UCSD-AML1 (cell line): ENCODE data around the gene GOLGA7B.
A peak's percentile ranks its signal among the peaks of the same experiment; 100 is the strongest.

Experiments
- DNase-seq: peaks from one replicate; lab custom pipeline; 2025; ENCODE audit not compliant: unreplicated experiment; lab: John Stamatoyannopoulos, UW

The GOLGA7B gene

GRCh38 chr10:97849687-97850402 is at the start of gene GOLGA7B:
Gene GOLGA7B (plus strand): TSS chr10:97849843. CDS start chr10:97850304, 461 bp downstream.
- peak; percentile 28 for DNase-seq

DNA sequence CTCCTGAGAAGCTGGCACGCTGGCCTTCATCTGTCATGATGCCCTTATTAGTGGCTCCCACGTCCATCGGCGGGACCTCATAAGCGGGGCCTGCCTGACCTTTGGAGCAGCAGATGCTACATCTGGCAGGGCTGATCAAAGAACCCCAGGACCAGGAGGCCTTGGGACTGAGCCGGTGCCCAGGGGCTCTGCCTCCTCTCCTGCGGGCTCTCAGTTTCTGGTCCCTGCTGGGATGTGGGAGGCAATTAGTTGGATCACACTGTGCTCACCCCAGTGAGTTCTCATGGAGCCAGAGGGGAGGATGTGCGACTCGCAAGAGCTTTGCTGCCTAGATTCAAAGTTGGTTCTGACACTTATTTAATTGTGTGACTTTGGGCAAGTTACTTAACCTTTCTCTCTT is 49.2 kb upstream of the GOLGA7B start:
- no peak for DNase-seq

- no peak for DNase-seq
Measured at GRCh38 chr10:97801422-97801821, 48.2 kb upstream of the GOLGA7B start.

GRCh38 chr10:97805096-97805884 is 44.4 kb upstream of the GOLGA7B start:
- DNase-seq: no peak

GRCh38 chr10:97805949-97806348 is 43.7 kb upstream of the GOLGA7B start:
- no peak for DNase-seq

GRCh38 chr10:97810446-97810845 is 39.2 kb upstream of the GOLGA7B start:
- no peak for DNase-seq

DNA sequence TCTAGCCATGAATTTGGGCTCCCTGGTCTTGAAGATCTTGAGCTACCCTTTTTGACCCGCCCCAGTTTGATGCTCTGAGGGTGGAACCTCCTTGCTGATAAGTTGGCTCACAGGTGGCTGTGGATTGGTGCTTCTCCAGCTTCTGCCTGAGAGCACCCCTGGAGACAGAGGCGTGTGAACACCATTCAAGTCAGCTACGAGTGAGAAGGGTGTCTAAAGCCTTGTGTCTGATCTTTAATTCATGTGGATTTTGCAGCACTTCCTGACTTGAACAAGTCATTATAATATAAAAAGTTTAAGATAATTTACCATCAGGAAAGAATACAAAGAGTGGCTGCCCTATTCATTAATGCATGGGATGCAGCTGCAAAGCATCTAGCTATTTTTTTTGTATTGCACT is 37.7 kb upstream of the GOLGA7B start:
- no peak for DNase-seq

GRCh38 chr10:97812696-97813095 is 36.9 kb upstream of the GOLGA7B start:
- DNase-seq: no peak

GRCh38 chr10:97813311-97813710 is 36.3 kb upstream of the GOLGA7B start:
- DNase-seq: no peak

DNA sequence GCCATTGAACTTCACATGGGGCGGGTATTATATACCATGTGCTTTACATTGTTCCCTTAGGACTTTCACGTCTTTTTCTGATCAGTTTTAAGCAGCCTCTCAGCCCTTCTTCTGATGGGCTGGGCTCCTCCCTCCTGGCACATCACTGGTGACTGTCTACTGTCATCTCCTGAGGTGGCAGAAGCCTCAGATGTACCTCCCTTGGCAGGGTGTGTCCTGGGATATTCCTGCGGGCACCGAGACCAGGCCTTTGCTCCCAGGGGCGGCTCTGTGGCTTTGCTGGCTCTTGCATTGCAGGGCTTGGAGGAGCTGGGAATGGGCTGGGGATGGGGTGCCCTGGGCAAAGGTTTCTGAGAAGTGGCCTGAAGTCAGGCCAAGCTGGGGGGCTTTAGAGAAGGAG is 34.6 kb upstream of the GOLGA7B start:
- no peak for DNase-seq

DNA sequence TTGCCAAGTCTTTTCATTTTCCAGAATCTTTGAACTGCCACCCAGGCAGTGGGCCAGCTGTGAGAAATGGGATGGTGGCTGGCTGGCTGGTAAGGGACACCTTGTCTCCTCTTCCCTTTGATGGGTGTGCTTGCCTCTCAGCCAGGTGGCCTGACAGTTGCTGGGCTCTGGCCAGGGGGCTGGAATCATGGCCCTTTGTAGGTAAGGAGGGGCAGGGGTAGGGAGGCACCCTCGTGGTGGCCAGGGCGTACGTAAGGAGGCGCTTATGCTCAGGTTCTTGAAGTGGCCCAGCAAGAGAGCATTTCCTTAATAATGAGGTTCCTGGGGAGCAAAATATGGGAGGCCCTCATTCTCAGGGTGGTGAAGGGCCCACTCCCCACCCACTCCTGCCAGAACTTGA is 33.0 kb upstream of the GOLGA7B start:
- no peak for DNase-seq

- no peak for DNase-seq
Measured at GRCh38 chr10:97818572-97818971, 31.1 kb upstream of the GOLGA7B start.

DNA sequence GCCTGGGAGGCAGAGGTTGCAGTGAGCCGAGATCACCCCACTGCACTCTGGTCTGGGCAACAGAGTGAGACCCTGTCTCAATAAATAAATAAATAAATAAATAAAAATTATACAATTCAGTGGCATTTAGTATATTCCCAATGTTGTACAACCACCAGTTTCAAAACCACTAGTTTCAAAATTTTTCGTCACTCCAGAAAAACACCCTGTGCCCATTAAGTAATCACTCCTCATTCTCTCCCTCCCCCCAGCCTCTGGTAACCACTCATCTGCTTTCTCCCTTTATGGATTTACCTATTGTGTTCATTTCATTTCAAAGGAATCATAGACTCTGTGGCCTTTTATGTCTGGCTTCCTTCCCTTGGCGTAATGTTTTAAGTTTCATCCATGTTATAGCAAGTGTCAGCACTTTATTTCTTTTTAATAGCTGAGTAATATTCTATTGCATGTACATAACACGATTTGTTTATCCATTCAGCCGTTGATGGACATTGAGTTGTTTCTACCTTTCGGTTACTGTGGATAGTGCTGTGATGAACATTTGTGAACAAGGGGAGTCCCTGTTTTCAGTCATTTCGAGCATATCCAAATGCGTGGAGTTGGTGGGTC is 29.4 kb upstream of the GOLGA7B start:
- no peak for DNase-seq

- DNase-seq: no peak
Measured at GRCh38 chr10:97821308-97822038, 28.2 kb upstream of the GOLGA7B start.

DNA sequence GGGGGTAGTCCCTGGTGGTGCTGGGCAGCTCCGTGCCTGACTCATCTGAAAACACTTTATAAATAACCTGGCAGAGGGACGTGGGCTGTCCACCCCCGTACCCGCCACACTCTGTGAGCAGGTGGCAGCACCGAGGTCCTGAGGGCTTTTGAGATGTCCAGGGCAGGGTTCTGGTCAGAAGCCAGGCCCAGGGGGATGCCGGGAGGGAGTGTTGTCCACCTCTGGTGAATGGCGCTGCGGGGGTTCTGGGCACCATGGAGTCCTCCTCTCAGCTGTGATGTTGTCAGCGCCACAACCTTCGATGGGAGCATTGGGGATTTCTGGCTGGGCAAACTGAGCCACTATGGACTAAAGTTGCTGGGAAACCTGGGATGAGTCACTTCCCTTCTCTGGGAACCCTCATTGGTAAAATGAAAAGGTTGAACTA is 27.4 kb upstream of the GOLGA7B start:
- no peak for DNase-seq

DNA sequence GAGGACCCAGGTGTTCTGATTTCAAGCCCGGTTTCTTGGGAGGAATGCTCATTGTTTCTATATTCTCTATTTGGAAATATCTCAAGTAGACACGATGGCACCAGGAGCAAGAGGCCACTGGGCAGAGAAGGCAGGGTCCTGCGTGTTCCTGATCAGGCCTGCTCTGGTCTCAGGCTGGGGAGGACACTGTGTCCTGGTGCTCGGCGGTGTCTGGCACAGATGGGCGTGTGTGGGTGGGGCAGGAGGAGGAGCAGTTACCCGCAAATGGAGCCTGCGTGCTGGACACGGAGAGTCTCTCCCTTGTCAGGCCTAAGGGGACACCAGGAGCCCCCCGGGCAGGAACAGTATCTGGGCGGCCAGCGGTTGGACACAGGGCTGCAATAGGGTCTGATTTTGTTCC is 25.9 kb upstream of the GOLGA7B start:
- DNase-seq: no peak

DNA sequence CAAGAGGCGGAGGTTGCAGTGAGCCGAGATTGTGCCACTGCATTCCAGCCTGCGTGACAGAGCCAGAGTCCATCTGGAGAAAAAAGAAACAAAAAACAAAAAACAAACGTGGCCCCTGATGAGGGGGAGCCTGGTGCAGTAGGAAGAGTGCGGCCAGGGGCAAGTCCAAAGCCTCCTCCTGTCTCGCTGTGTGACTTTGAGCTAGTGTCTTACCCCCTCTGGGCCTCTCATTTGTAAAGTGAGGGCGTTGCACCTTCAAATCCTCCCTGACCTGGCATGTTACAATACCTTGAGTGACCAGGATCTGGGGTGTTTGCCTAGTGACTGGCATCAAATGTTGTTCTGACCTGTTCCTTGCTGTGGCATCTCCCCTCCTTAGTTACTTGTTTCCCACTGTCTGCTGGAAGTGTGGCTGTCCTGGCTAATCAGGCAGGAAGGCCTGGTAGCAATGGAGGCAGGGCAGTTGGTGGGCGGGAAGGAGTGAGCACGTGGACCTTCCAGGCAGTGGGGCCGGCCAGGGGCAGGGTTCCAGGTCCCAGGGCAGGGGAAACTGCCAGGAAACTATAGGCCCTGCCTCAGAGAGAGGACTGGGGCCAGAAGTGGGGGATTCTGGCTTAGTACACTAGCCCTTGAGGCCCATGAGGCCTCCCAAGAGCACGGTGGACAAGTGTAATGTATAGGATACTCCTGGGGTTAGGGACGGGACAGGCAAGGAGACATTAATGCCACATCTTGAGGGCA is 24.5 kb upstream of the GOLGA7B start:
- no peak for DNase-seq

- DNase-seq: no peak
Measured at GRCh38 chr10:97826892-97827291, 22.8 kb upstream of the GOLGA7B start.

DNA sequence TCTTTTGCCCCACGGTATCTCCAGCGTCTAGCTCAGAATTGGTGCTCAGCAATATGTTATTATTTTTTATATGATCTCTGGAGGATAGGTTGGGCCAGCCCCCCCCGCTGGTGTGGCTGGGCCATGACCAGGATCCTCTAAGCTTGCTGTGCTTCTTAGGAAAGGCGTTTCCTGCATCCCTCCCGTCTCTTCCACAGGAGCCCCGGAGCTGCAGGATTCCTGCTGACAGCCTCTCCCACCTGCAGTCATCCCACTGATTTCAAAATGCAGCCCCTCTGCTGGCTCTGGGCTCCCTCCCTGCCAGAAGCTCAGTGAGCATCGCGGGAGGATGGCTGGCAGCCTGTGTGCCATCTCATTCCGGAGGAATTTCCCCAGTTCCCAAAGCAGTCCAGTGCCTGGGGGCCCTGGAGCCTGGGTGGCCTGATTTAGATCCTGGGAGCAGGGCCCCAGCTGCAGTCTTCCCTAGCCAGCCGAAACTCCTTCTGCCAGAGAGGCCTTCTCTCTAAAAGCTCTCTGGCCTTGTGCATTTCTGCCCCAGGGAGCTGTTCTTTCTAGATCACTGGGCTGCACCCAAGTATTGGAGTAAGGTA is 21.8 kb upstream of the GOLGA7B start:
- DNase-seq: no peak

DNA sequence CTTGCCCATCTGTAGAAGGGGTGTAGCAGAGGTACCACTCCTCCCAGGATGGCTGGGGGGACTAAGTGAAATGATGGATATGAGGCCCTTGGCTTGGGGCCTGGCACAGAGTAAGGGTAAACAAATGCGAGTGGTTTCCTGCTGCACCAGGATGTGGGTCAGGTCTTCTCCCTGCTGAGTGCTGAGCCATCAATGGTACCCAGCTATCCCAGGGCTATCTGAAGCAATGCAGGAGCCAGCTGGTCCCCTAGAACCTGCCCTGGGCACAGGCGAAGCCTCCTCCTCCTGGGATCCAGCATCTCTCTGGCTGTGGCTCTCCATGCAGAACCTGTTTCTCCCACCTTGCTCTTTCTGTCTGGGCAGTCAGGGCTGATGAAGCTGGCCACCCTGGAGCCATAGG is 20.9 kb upstream of the GOLGA7B start:
- DNase-seq: no peak
